HFF-Myc (cell line): Measurements from ENCODE around the gene IRF1.

Source experiments
- DNase-seq: peaks from one replicate; pipeline ENCODE4 v3.0.0-alpha.2; 2011; ENCODE audit warnings: low read depth; ENCODE audit errors: extremely low read depth
- H3K4me3 ChIP-seq: replicated peaks from 2 replicates; pipeline ENCODE4 v1.5.1; 2011; ENCODE audit warnings: low read depth, mild to moderate bottlenecking, control low read depth, low read length
- CTCF ChIP-seq: IDR thresholded peaks from 2 replicates; pipeline ENCODE4 v1.5.1; 2012; ENCODE audit warnings: mild to moderate bottlenecking, low read depth, low read length, control low read depth; ENCODE audit errors: missing control alignments

IRF1 gene

GRCh38 chr5:132473019-132473531, 17.5 kb downstream of the IRF1 start:
- TF ChIP-seq CTCF = no peak
- DNase-seq = no peak
- H3K4me3 ChIP-seq = no peak overlapping the region

- no peak overlapping the region for H3K4me3 ChIP-seq
- no peak for TF ChIP-seq CTCF
- no peak for DNase-seq
These were observed 18.1 kb downstream of the IRF1 start for GRCh38 chr5:132472431-132472830.

DNA sequence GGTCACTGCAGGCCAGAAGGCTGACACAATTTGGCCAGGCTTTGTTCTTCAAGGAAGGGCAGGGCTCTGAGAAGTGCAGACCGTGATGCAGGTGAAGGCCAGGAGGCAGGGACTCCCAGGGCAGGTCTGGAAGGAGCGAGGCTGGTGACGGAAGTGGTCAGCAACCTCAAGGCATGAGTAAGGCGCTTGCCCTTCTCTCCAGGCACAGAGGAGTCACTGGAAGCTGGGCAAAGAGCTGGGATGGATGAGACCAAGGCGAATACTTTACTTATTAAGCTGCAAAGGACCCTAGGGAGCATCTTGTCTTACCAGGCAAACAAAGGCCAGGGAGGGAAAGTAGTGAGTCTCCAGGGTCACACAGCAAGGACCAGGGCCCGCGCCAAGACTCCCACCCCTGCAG, 18.6 kb downstream of the IRF1 start:
- no peak for DNase-seq
- no peak overlapping the region for H3K4me3 ChIP-seq
- TF ChIP-seq CTCF = no peak

- DNase-seq = no peak
These were observed 19.2 kb downstream of the IRF1 start for GRCh38 chr5:132471151-132471907.

DNA sequence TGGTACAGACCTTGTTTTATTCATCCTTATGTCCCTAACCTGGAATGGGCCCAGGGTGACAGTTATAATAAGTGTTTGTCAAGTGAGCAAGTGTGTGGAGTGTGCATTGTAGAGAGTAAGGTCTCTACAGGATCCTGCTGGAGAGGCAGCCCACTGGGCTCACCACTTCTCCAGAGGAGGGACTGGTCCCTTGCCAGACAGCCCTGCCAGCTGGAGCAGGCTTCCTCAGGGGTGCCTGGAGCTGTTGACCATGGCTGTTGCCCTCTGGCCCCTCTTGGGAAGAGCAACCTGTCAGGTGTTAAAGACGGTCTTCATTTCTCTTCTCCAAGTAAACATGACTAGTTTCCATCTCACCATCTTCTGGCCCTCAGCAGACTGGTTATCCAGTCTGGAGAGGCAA, 20.0 kb downstream of the IRF1 start:
- no peak overlapping the region for H3K4me3 ChIP-seq
- TF ChIP-seq CTCF = no peak
- no peak for DNase-seq

More at GRCh38 chr5:132471151-132471907, 19.2 kb downstream of the IRF1 start:
- no peak overlapping the region for H3K4me3 ChIP-seq
- TF ChIP-seq CTCF = no peak

GRCh38 chr5:132470010-132470392, 20.6 kb downstream of the IRF1 start:
- DNase-seq = no peak
- TF ChIP-seq CTCF = no peak
- no peak overlapping the region for H3K4me3 ChIP-seq
